Occipital lobe (tissue), 2 donors: ENCODE measurements around the gene SYT7. TPM values are rescaled to one million over a fixed set of nuclear protein-coding genes. Genes with fewer than 3 reads are reported as not detected.

Experiments used
- DNase-seq: peaks from one replicate; lab custom pipeline; 2025; lab: John Stamatoyannopoulos, UW
- total RNA-seq: library from RNA; depleted of rRNA; stranded (reverse); fragments of >200 nt; gene quantifications from one replicate; pipeline ENCODE4 v1.2.3, GENCODE V29; 2014

Gene SYT7
- total RNA-seq, 1 donor from 2014 or later, result 15.1 TPM

- DNase-seq, result no peak
Measured at GRCh38 chr11:61499816-61500491, 80.9 kb downstream of the SYT7 start.

- DNase-seq, result no peak
Measured at GRCh38 chr11:61498767-61499341, 82.0 kb downstream of the SYT7 start.

- DNase-seq, result no peak
Measured at GRCh38 chr11:61497876-61498275, 83.0 kb downstream of the SYT7 start.

GRCh38 chr11:61497473-61497872 lies 83.4 kb downstream of the SYT7 start:
- DNase-seq, result no peak

- DNase-seq, result no peak
Measured at GRCh38 chr11:61496602-61497400, 84.1 kb downstream of the SYT7 start.

- peak; percentile 51 for DNase-seq
Measured at GRCh38 chr11:61495801-61496601, 84.9 kb downstream of the SYT7 start.

GRCh38 chr11:61494381-61494961 lies 86.4 kb downstream of the SYT7 start:
- no peak for DNase-seq

GRCh38 chr11:61491736-61492395 lies 89.0 kb downstream of the SYT7 start:
- no peak for DNase-seq

GRCh38 chr11:61489833-61490721 lies 90.8 kb downstream of the SYT7 start:
- no peak for DNase-seq

GRCh38 chr11:61488651-61489291 lies 92.1 kb downstream of the SYT7 start:
- DNase-seq, result no peak

GRCh38 chr11:61487342-61488025 lies 93.4 kb downstream of the SYT7 start:
- DNase-seq, result no peak

- no peak for DNase-seq
Measured at GRCh38 chr11:61486779-61487178, 94.1 kb downstream of the SYT7 start.

GRCh38 chr11:61486011-61486620 lies 94.8 kb downstream of the SYT7 start:
- DNase-seq, result no peak

GRCh38 chr11:61485080-61485479 lies 95.8 kb downstream of the SYT7 start:
- no peak for DNase-seq

- DNase-seq, result no peak
Measured at GRCh38 chr11:61484541-61484940, 96.3 kb downstream of the SYT7 start.

- DNase-seq, result no peak
Measured at GRCh38 chr11:61482513-61482912, 98.4 kb downstream of the SYT7 start.

GRCh38 chr11:61481806-61482205 lies 99.1 kb downstream of the SYT7 start:
- DNase-seq, result no peak

- no peak for DNase-seq
Measured at GRCh38 chr11:61480994-61481335, 99.9 kb downstream of the SYT7 start.
